Keratinocyte (primary cell): ENCODE measurements around the gene TAP1. TPM values are rescaled to one million over a fixed set of nuclear protein-coding genes. Genes with fewer than 3 reads are reported as not detected.

Experiments used
- DNase-seq: peaks from one replicate; pipeline ENCODE4 v3.0.0-alpha.2; 2011; ENCODE audit warnings: low read depth, missing footprints, low spot score
- FAIRE-seq: peaks from 2 replicates; lab custom pipeline; 2011; peaks lifted over from hg19 to GRCh38; lab: Jason Lieb, UNC
- H2AFZ ChIP-seq: 2 replicates; pipeline ENCODE4 v1.6.0; 2012; ENCODE audit warnings: low read length, control low read depth, inconsistent platforms; ENCODE audit not compliant: control insufficient read depth
- H3K27ac ChIP-seq: 2 replicates; pipeline ENCODE4 v1.5.1; 2011; ENCODE audit warnings: low read length; ENCODE audit not compliant: control insufficient read depth, insufficient read depth
- H3K27me3 ChIP-seq: 3 replicates; pipeline ENCODE4 v1.6.0; 2011; ENCODE audit warnings: low read length; ENCODE audit not compliant: control insufficient read depth, insufficient read depth; ENCODE audit errors: extremely low read depth
- H3K36me3 ChIP-seq, 2 experiments: 2 replicates in 1 of 2; 3 replicates in 1 of 2; pipeline ENCODE4 v1.5.1; 2011; ENCODE audit warnings: low read length in 2 of 2, mild to moderate bottlenecking in 1 of 2; ENCODE audit not compliant: control insufficient read depth in 2 of 2, insufficient read depth in 2 of 2; ENCODE audit errors: extremely low read depth in 1 of 2
- H3K4me1 ChIP-seq: 3 replicates; pipeline ENCODE4 v1.5.1; 2011; ENCODE audit warnings: low read length; ENCODE audit not compliant: control insufficient read depth, insufficient read depth; ENCODE audit errors: extremely low read depth
- H3K4me2 ChIP-seq: 3 replicates; pipeline ENCODE4 v1.6.0; 2011; ENCODE audit warnings: low read depth, low read length; ENCODE audit not compliant: control insufficient read depth, insufficient read depth; ENCODE audit errors: extremely low read depth
- H3K4me3 ChIP-seq, 3 experiments: fragments of 200-600 bp in 1 of 3; sonication (generic) in 1 of 3; 2 replicates in 2 of 3; 3 replicates in 1 of 3; pipeline ENCODE4 v1.5.1; 2011 to 2016; ENCODE audit warnings: low read length in 3 of 3, mild to moderate bottlenecking in 3 of 3, control low read depth in 2 of 3, inconsistent platforms in 1 of 3, low read depth in 1 of 3, mixed read lengths in 1 of 3, mixed run types in 1 of 3, moderate library complexity in 1 of 3; ENCODE audit not compliant: control insufficient read depth in 2 of 3, insufficient read depth in 2 of 3; ENCODE audit errors: extremely low read depth in 1 of 3
- H3K79me2 ChIP-seq: 2 replicates; pipeline ENCODE4 v1.6.0; 2012; ENCODE audit warnings: low read length; ENCODE audit not compliant: control insufficient read depth, insufficient read depth
- H3K9ac ChIP-seq: 3 replicates; pipeline ENCODE4 v1.6.0; 2011; ENCODE audit warnings: low read length; ENCODE audit not compliant: control insufficient read depth, insufficient read depth; ENCODE audit errors: extremely low read depth
- H3K9me1 ChIP-seq: 3 replicates; pipeline ENCODE4 v1.6.0; 2011; ENCODE audit warnings: low read length; ENCODE audit not compliant: control insufficient read depth, insufficient read depth; ENCODE audit errors: extremely low read depth
- H3K9me3 ChIP-seq: 2 replicates; pipeline ENCODE4 v1.5.1; 2012; ENCODE audit warnings: low read depth, low read length; ENCODE audit not compliant: control insufficient read depth
- H4K20me1 ChIP-seq: 3 replicates; pipeline ENCODE4 v1.6.0; 2011; ENCODE audit warnings: low read length; ENCODE audit not compliant: control insufficient read depth, insufficient read depth; ENCODE audit errors: extremely low read depth
- EZH2 ChIP-seq: IDR thresholded peaks from one replicate; pipeline ENCODE4 v1.6.1; 2012; ENCODE audit warnings: inconsistent platforms, mild to moderate bottlenecking, low read length, moderate library complexity
- dilution Hi-C: fragments of 300-500 bp; cut with MboI; formaldehyde crosslinking; loops from one replicate; pipeline ENCODE4 v1.7.0; 2020; ENCODE audit warnings: low sequenced_read_pairs; ENCODE audit not compliant: extremely low pct_ligation_motif_present
- polyA plus RNA-seq, 5 experiments: library from polyadenylated mRNA; depleted of rRNA in 3 of 5; stranded (reverse) in 3 of 5; stranded (forward) in 1 of 5; unstranded in 1 of 5; fragments of >200 nt; gene quantifications; 1 replicate in 1 of 5; 2 replicates in 3 of 5; 3 replicates in 1 of 5; pipeline versions ENCODE4 v1.2.1 to v1.2.3, GENCODE V29; 2011 to 2012; ENCODE audit warnings: missing spikeins in 2 of 5, low read depth in 1 of 5, low replicate concordance in 1 of 5
- TF ChIP-seq, protein P1 (sequence below), 3 experiments: IDR thresholded peaks in 1 of 3; conservative IDR thresholded peaks in 1 of 3; optimal IDR thresholded peaks in 1 of 3; 2 replicates in 2 of 3; 3 replicates in 1 of 3; pipeline versions ENCODE3 to v1.5.1; 2011; ENCODE audit warnings: low read length in 3 of 3, mild to moderate bottlenecking in 3 of 3, moderate library complexity in 2 of 3, control low read depth in 1 of 3, inconsistent platforms in 1 of 3; ENCODE audit not compliant: insufficient read depth in 2 of 3; ENCODE audit errors: extremely low read depth in 1 of 3

TAP1 gene
- polyA plus RNA-seq, 1 donor (not counting 4 experiments of a cell fraction or from before 2014, with no cell fraction given) = 56.1 TPM

DNA sequence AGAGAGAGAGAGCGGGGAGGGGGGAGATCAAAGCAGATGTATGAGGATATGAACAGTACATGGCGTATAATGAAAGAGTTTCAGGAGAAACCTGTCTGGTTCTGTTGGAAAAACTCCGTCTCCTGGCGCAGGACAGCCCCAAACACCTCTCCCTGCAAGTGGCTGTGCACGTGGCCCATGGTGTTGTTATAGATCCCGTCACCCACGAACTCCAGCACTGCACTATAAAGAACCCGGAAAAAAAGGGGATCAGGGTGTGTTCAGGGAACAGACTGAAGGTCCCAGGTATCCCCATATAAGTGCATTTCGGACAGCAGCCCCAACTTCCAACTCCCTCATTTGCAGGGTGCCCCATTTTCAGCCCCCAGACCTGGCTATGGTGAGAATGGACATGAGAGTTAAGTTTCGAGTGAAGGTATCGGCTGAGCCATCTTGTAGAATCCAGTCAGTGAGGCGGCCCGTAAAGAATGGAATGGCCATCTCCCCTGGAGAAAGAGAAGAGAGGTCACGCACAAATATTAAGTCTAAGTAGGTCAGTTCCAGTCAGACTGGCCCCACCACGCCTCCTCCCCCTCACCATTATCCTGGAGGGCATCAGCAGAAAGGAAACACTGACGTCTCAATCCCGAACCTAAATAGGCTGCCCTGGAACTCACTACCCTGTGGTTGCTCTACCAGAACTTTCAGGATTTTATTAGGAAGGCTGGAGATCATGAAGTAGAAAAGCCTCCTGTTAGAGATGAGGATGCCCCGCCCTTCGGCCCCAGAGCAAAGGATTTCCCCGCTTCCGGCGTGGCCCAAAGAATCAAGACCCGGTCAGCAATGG is 1.3 kb downstream of the TAP1 start:
- no peaks in the 10 kb centered on the region for H3K27me3 ChIP-seq
- H2AFZ ChIP-seq = peak overlapping the region; percentile 68
- peaks cover 21% of the 10 kb centered on the region for H3K79me2 ChIP-seq
- no peaks in the 10 kb centered on the region for H3K9me1 ChIP-seq
- H3K4me3 ChIP-seq = peak overlapping the region; percentile 84 to 89 (median 86)
- TF ChIP-seq, protein P1, sequence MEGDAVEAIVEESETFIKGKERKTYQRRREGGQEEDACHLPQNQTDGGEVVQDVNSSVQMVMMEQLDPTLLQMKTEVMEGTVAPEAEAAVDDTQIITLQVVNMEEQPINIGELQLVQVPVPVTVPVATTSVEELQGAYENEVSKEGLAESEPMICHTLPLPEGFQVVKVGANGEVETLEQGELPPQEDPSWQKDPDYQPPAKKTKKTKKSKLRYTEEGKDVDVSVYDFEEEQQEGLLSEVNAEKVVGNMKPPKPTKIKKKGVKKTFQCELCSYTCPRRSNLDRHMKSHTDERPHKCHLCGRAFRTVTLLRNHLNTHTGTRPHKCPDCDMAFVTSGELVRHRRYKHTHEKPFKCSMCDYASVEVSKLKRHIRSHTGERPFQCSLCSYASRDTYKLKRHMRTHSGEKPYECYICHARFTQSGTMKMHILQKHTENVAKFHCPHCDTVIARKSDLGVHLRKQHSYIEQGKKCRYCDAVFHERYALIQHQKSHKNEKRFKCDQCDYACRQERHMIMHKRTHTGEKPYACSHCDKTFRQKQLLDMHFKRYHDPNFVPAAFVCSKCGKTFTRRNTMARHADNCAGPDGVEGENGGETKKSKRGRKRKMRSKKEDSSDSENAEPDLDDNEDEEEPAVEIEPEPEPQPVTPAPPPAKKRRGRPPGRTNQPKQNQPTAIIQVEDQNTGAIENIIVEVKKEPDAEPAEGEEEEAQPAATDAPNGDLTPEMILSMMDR (optimal IDR thresholded peaks at IDR 0.05 in 1 of 3, IDR thresholded peaks at IDR 0.05 in 1 of 3, conservative IDR thresholded peaks at IDR 0.05 in 1 of 3; ENCODE audit: extremely low read depth in 1 of 3, insufficient read depth in 2 of 3, low read length in 3 of 3) = no peak
- no peak for TF ChIP-seq EZH2
- peaks cover 22 to 25% of the 10 kb centered on the region in 2 experiments for H3K36me3 ChIP-seq
- no peak for FAIRE-seq
- H3K9me3 ChIP-seq = no peaks in the 10 kb centered on the region
- H3K4me1 ChIP-seq = peaks cover 24% of the 10 kb centered on the region
- dilution Hi-C loops = no loop called here
- no peak for DNase-seq
- peak overlapping the region; percentile 95 for H3K27ac ChIP-seq
- H4K20me1 ChIP-seq = no peaks in the 10 kb centered on the region
- H3K9ac ChIP-seq = peak overlapping the region; percentile 93
- peak overlapping the region; percentile 92 for H3K4me2 ChIP-seq

DNA sequence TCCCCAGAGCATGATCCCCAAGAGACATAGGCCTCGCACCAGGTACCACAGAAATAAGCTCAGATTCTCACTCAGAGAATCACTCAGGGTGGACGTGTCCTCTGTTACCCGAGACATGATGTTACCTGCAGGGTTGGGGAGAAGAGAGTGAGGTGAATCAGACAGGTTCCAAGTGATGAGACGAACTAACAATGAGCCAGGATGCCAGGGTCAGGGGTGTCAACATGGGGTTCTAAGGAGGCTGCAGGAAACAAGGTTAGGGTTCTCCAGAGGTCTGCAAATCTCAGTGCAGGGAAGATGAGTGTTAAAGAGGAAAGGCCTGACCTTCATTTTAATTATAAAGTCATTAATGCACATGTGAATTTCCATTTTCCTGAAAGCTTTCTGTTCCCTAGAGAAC is 2.5 kb downstream of the TAP1 start:
- Histone ChIP-seq H3K9me1 (no peaks in the 10 kb centered on the region), H2AFZ (no peak overlapping the region), H4K20me1 (no peaks in the 10 kb centered on the region), H3K9ac (no peak overlapping the region), H3K4me2 (no peak overlapping the region), H3K4me1 (peaks cover 23% of the 10 kb centered on the region), H3K27ac (no peak overlapping the region), H3K9me3 (no peaks in the 10 kb centered on the region), H3K27me3 (no peaks in the 10 kb centered on the region), H3K36me3 (peaks cover 26 to 28% of the 10 kb centered on the region in 2 experiments), H3K4me3 (no peak overlapping the region), H3K79me2 (peaks cover 21% of the 10 kb centered on the region)
- DNase-seq = no peak
- dilution Hi-C loops = no loop called here
- TF ChIP-seq, protein P1 (optimal IDR thresholded peaks at IDR 0.05 in 1 of 3, IDR thresholded peaks at IDR 0.05 in 1 of 3, conservative IDR thresholded peaks at IDR 0.05 in 1 of 3; ENCODE audit: extremely low read depth in 1 of 3, insufficient read depth in 2 of 3, low read length in 3 of 3) = no peak
- no peak for TF ChIP-seq EZH2
- FAIRE-seq = no peak
